WTC11 (cell line): ENCODE measurements around the gene SLC5A2. TPM values are rescaled to one million over a fixed set of nuclear protein-coding genes. Genes with fewer than 3 reads are reported as not detected.

Experiments
- ATAC-seq: fragments of 200-7000 bp; cut with Tn5 transposase; 2 replicates; pipeline ENCODE4 v1.10.0; 2021; ENCODE audit warnings: mild to moderate bottlenecking, moderate library complexity
- CTCF ChIA-PET: fragments of 300-600 bp; sonication (Branson Sonifier 250); formaldehyde crosslinking; loops from one replicate; lab custom pipeline; 2021; ENCODE audit warnings: antibody characterized with exemption; lab: Charles Lee
- POLR2A ChIA-PET: fragments of 350-600 bp; sonication (Branson Sonifier 250); formaldehyde crosslinking; loops from one replicate; lab custom pipeline; 2021; ENCODE audit warnings: antibody characterized with exemption; lab: Charles Lee
- DNase-seq: peaks from one replicate; pipeline ENCODE4 v3.0.0; 2021; ENCODE audit warnings: low spot score
- H3K27ac Mint-ChIP-seq: 2 replicates; pipeline ENCODE4 v1.8.0; 2021; ENCODE audit warnings: mixed read lengths
- H3K27me3 Mint-ChIP-seq: 2 replicates; pipeline ENCODE4 v1.8.0; 2021; ENCODE audit warnings: low read depth, mild to moderate bottlenecking, moderate library complexity, mixed read lengths
- H3K36me3 Mint-ChIP-seq: 2 replicates; pipeline ENCODE4 v1.8.0; 2021; ENCODE audit warnings: mixed read lengths
- H3K4me1 Mint-ChIP-seq: 2 replicates; pipeline ENCODE4 v1.8.0; 2022; ENCODE audit warnings: mixed read lengths
- H3K4me3 Mint-ChIP-seq: 2 replicates; pipeline ENCODE4 v1.8.0; 2021; ENCODE audit warnings: mild to moderate bottlenecking, moderate library complexity, mixed read lengths
- H3K9me3 Mint-ChIP-seq: 2 replicates; pipeline ENCODE4 v1.8.0; 2021; ENCODE audit warnings: mixed read lengths
- CBFB ChIP-seq: sonication (generic); formaldehyde crosslinking; IDR thresholded peaks from 2 replicates; pipeline ENCODE4 v1.8.1; 2022; ENCODE audit warnings: mild to moderate bottlenecking, low read depth, missing genetic modification reagents
- FOXJ3 ChIP-seq: sonication (generic); formaldehyde crosslinking; IDR thresholded peaks from 2 replicates; pipeline ENCODE4 v1.9.0; 2021; ENCODE audit warnings: missing genetic modification reagents, mild to moderate bottlenecking, borderline replicate concordance
- FOXK1 ChIP-seq: sonication (generic); formaldehyde crosslinking; IDR thresholded peaks from 2 replicates; pipeline ENCODE4 v1.8.0; 2022; ENCODE audit warnings: mild to moderate bottlenecking, moderate library complexity, missing genetic modification reagents
- GTF2I ChIP-seq: fragments of 250-450 bp; sonication (Bioruptor Pico); conservative IDR thresholded peaks from 2 replicates; pipeline ENCODE4 v1.4.0; 2021; ENCODE audit warnings: mild to moderate bottlenecking
- HMGXB4 ChIP-seq: sonication (generic); formaldehyde crosslinking; IDR thresholded peaks from 2 replicates; pipeline ENCODE4 v1.8.1; 2023; ENCODE audit warnings: mild to moderate bottlenecking, moderate library complexity, missing genetic modification reagents
- MYBL2 ChIP-seq: sonication (generic); formaldehyde crosslinking; IDR thresholded peaks from 2 replicates; pipeline ENCODE4 v1.8.1; 2023; ENCODE audit warnings: mild to moderate bottlenecking, moderate library complexity, missing genetic modification reagents
- PREB ChIP-seq: sonication (generic); formaldehyde crosslinking; IDR thresholded peaks from 2 replicates; pipeline ENCODE4 v1.8.1; 2022; ENCODE audit warnings: mild to moderate bottlenecking, missing genetic modification reagents, moderate library complexity, borderline replicate concordance
- USF1 ChIP-seq: sonication (generic); formaldehyde crosslinking; IDR thresholded peaks from 2 replicates; pipeline ENCODE4 v1.8.0; 2022; ENCODE audit warnings: mild to moderate bottlenecking, missing genetic modification reagents
- ZNF263 ChIP-seq: sonication (generic); formaldehyde crosslinking; IDR thresholded peaks from 2 replicates; pipeline ENCODE4 v1.8.1; 2022; ENCODE audit warnings: low read depth, mild to moderate bottlenecking, moderate library complexity, missing genetic modification reagents
- ZNF396 ChIP-seq: fragments of 250-450 bp; sonication (Bioruptor Pico); IDR thresholded peaks from 2 replicates; pipeline ENCODE4 v1.8.0; 2021; ENCODE audit warnings: mild to moderate bottlenecking, moderate library complexity, borderline replicate concordance
- ZNF671 ChIP-seq: fragments of 250-450 bp; sonication (Bioruptor Pico); IDR thresholded peaks from 2 replicates; pipeline ENCODE4 v1.8.0; 2021; ENCODE audit warnings: mild to moderate bottlenecking
- total RNA-seq: library from RNA; stranded (reverse); gene quantifications from 3 replicates; pipeline ENCODE4 v1.2.3, GENCODE V29; 2021
- TF ChIP-seq, protein P1 (sequence below): sonication (generic); formaldehyde crosslinking; IDR thresholded peaks from 2 replicates; pipeline ENCODE4 v1.8.1; 2023; ENCODE audit warnings: mild to moderate bottlenecking, missing genetic modification reagents, moderate library complexity
- TF ChIP-seq, protein P2 (sequence below): fragments of 250-450 bp; sonication (Bioruptor Pico); IDR thresholded peaks from 2 replicates; pipeline ENCODE4 v1.9.0; 2021; ENCODE audit warnings: mild to moderate bottlenecking
- TF ChIP-seq, protein P3 (sequence below): fragments of 250-450 bp; sonication (Bioruptor Pico); conservative IDR thresholded peaks from 2 replicates; pipeline ENCODE4 v1.9.0; 2021; ENCODE audit warnings: mild to moderate bottlenecking
- TF ChIP-seq, protein P4 (sequence below): fragments of 250-450 bp; sonication (Bioruptor Pico); IDR thresholded peaks from 2 replicates; pipeline ENCODE4 v1.9.0; 2021; ENCODE audit warnings: mild to moderate bottlenecking, borderline replicate concordance

SLC5A2 gene
- total RNA-seq, 1 experiment from 2014 or later, result 0.83 TPM

GRCh38 chr16:31459687-31460581 lies 23.0 kb upstream of the SLC5A2 start:
- POLR2A ChIA-PET, result interaction anchor here (0.5 to 3.4 kb wide), 9 partner anchors 12 to 343 kb away, joined by 3 to 13 read pairs (median 4); partner anchors contain the start of genes KAT8, TGFB1I1 and ZNF843
- Mint-ChIP-seq H3K9me3 (no peaks in the 10 kb centered on the region), H3K27ac (peak overlapping the region; percentile 89), H3K4me1 (peaks cover 25% of the 10 kb centered on the region), H3K27me3 (no peaks in the 10 kb centered on the region), H3K36me3 (peaks cover 10% of the 10 kb centered on the region; the same call in 1 of the 2 replicates), H3K4me3 (peak overlapping the region; percentile 88)
- 0 out of 2 replicates have a peak, but pooled peaks have one; percentile 23 for TF ChIP-seq HMGXB4 (CRISPR knock-in tag)
- TF ChIP-seq CBFB, result no peak
- TF ChIP-seq, protein P1, sequence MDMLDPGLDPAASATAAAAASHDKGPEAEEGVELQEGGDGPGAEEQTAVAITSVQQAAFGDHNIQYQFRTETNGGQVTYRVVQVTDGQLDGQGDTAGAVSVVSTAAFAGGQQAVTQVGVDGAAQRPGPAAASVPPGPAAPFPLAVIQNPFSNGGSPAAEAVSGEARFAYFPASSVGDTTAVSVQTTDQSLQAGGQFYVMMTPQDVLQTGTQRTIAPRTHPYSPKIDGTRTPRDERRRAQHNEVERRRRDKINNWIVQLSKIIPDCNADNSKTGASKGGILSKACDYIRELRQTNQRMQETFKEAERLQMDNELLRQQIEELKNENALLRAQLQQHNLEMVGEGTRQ (CRISPR knock-in tag), result peak; percentile 0; the same call in 1 of the 2 replicates
- DNase-seq, result peak; percentile 100
- CTCF ChIA-PET, result interaction anchor here (0.5 to 12.2 kb wide), 41 partner anchors 8 to 518 kb away, joined by 3 to 221 read pairs (median 4); partner anchors contain the start of genes HSD3B7, PYCARD, PYDC1 and RUSF1
- ATAC-seq, result peak; percentile 79

DNA sequence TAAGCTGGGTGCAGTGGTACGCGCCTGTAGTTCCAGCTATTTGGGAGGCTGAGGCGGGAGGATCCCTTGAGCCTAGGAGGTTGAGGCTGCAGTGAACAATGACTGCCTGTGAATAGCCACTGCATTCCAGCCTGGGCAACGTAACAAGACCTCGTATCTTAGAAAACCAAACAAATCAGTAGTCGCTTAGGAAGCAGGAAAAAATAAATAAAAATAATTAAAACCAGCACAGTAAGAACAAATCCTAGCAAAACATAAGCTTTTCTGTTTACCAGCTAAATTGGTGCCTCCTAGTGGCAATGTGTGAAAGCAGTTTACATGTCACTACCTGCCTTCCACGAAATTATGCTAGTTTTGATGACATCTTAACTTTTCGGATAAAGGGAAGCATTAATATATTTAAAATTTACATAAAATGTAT lies 22.3 kb upstream of the SLC5A2 start:
- peaks cover 13% of the 10 kb centered on the region; the same call in 1 of the 2 replicates for H3K36me3 Mint-ChIP-seq
- H3K4me1 Mint-ChIP-seq, result peaks cover 18% of the 10 kb centered on the region
- TF ChIP-seq GTF2I (CRISPR knock-in tag) (peak; percentile 71; the same call in 1 of the 2 replicates), ZNF263 (no peak)
- TF ChIP-seq, all 79 proteins: peak for 1
- DNase-seq (no peak), ATAC-seq (no peak)
- POLR2A ChIA-PET, result interaction anchor here (0.5 to 3.4 kb wide), 6 partner anchors 11 to 276 kb away, joined by 3 to 13 read pairs (median 4); partner anchors contain the start of gene TGFB1I1
- CTCF ChIA-PET, result interaction anchor here (0.6 to 12.2 kb wide), 34 partner anchors 8 to 519 kb away, joined by 3 to 221 read pairs (median 4); partner anchors contain the start of genes HSD3B7, PYCARD, PYDC1 and RUSF1
- H3K4me3 Mint-ChIP-seq, result peak overlapping the region; percentile 88
- H3K27ac Mint-ChIP-seq, result peak overlapping the region; percentile 89
- no peaks in the 10 kb centered on the region for H3K9me3 Mint-ChIP-seq
- H3K27me3 Mint-ChIP-seq, result no peaks in the 10 kb centered on the region

DNA sequence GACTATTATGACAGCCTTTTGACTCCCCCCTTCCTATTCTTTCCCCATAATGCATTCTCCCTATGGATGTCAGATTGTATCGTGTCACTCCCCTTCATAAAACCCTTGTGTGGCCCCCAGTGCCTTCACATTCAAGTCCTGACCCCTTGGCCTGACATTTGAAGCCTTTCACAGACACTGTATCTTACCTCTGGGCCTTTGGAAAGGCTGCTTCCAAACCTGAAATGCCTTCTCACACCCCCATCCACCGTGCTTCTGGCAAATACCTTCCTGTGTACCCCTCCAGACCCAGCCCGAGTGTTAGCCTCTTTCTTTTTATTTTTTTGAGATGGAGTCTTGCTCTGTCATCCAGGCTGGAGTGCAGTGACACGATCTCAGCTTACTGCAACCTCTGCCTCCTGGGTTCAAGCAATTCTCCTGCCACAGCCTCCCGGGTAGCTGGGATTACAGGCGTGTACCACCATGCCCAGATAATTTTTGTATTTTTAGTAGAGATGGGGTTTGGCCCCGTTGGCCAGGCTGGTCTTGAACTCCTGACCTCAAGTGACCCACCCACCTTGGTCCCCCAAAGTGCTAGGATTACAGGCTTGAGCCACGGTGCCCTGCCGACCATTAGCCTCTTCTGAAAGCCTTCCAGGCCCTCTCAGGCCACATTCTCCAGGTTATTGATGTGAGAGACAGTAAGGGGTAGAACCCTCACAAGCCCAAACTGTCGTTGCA lies 21.6 kb upstream of the SLC5A2 start:
- Mint-ChIP-seq H3K4me1 (peaks cover 12% of the 10 kb centered on the region), H3K36me3 (peaks cover 13% of the 10 kb centered on the region; the same call in 1 of the 2 replicates), H3K27me3 (no peaks in the 10 kb centered on the region), H3K27ac (no peak overlapping the region), H3K4me3 (no peak overlapping the region), H3K9me3 (no peaks in the 10 kb centered on the region)
- ATAC-seq (no peak), DNase-seq (no peak)
- CTCF ChIA-PET, result interaction anchor here (0.6 to 12.2 kb wide), 24 partner anchors 8 to 476 kb away, joined by 3 to 221 read pairs (median 6); partner anchors contain the start of genes HSD3B7, PYDC1, SLC5A2 and TGFB1I1
- POLR2A ChIA-PET, result interaction anchor here (0.7 to 2.3 kb wide), 2 partner anchors 10 to 18 kb away, joined by 4 to 10 read pairs; partner anchors contain the start of gene TGFB1I1
- TF ChIP-seq ZNF671 (CRISPR knock-in tag) (no peak), USF1 (no peak), MYBL2 (CRISPR knock-in tag) (no peak), ZNF396 (CRISPR knock-in tag) (no peak), FOXJ3 (CRISPR knock-in tag) (no peak), FOXK1 (no peak), PREB (CRISPR knock-in tag) (no peak)
- TF ChIP-seq, protein P2, sequence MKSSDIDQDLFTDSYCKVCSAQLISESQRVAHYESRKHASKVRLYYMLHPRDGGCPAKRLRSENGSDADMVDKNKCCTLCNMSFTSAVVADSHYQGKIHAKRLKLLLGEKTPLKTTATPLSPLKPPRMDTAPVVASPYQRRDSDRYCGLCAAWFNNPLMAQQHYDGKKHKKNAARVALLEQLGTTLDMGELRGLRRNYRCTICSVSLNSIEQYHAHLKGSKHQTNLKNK (CRISPR knock-in tag), result no peak
- TF ChIP-seq, protein P3, sequence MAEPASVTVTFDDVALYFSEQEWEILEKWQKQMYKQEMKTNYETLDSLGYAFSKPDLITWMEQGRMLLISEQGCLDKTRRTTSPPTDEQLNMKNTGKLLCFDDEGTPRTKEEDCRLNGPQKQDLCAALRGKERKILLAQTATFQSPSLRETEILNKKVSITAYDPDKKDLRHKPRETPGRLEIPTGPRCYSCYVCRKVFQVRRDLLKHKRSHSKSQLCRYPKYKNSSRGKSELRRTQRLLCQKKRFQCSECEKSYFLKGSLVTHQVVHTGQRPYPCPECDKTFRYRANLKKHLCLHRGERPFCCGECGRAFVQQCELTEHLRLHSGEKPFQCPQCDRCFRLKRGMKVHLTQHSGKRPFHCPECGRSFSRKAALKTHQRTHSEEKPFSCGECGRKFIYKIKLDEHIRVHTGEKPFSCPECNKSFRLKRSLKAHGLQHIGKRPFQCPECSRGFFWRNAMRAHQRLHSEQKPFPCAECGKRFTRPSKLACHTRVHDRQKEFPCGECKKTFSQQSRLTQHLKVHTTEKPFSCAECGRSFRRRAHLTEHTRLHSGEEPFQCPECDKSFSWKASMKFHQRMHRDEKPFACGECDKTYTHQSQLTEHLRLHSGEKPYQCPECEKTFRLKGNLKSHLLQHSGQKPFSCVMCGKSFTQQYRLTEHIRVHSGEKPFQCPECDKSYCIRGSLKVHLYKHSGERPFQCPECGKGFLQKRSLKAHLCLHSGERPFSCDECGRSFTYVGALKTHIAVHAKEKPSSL (CRISPR knock-in tag), result no peak
- TF ChIP-seq, protein P4, sequence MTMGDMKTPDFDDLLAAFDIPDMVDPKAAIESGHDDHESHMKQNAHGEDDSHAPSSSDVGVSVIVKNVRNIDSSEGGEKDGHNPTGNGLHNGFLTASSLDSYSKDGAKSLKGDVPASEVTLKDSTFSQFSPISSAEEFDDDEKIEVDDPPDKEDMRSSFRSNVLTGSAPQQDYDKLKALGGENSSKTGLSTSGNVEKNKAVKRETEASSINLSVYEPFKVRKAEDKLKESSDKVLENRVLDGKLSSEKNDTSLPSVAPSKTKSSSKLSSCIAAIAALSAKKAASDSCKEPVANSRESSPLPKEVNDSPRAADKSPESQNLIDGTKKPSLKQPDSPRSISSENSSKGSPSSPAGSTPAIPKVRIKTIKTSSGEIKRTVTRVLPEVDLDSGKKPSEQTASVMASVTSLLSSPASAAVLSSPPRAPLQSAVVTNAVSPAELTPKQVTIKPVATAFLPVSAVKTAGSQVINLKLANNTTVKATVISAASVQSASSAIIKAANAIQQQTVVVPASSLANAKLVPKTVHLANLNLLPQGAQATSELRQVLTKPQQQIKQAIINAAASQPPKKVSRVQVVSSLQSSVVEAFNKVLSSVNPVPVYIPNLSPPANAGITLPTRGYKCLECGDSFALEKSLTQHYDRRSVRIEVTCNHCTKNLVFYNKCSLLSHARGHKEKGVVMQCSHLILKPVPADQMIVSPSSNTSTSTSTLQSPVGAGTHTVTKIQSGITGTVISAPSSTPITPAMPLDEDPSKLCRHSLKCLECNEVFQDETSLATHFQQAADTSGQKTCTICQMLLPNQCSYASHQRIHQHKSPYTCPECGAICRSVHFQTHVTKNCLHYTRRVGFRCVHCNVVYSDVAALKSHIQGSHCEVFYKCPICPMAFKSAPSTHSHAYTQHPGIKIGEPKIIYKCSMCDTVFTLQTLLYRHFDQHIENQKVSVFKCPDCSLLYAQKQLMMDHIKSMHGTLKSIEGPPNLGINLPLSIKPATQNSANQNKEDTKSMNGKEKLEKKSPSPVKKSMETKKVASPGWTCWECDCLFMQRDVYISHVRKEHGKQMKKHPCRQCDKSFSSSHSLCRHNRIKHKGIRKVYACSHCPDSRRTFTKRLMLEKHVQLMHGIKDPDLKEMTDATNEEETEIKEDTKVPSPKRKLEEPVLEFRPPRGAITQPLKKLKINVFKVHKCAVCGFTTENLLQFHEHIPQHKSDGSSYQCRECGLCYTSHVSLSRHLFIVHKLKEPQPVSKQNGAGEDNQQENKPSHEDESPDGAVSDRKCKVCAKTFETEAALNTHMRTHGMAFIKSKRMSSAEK (CRISPR knock-in tag), result no peak
